ENCODE results near the gene MYRIP.

Gene MYRIP

GRCh38 chr3:40200692-40201316 is 391.4 kb downstream of the MYRIP start:
- no peak for DNase-seq

- DNase-seq: no peak
Measured at GRCh38 chr3:40201770-40202169, 392.4 kb downstream of the MYRIP start.

GRCh38 chr3:40206522-40206921 is 397.1 kb downstream of the MYRIP start:
- DNase-seq: no peak

- no peak for DNase-seq
Measured at GRCh38 chr3:40207796-40208195, 398.4 kb downstream of the MYRIP start.

GRCh38 chr3:40208251-40208650 is 398.8 kb downstream of the MYRIP start:
- DNase-seq: no peak

GRCh38 chr3:40211579-40211978 is 402.2 kb downstream of the MYRIP start:
- no peak for DNase-seq

GRCh38 chr3:40213556-40213955 is 404.1 kb downstream of the MYRIP start:
- no peak for DNase-seq

GRCh38 chr3:40215015-40215414 is 405.6 kb downstream of the MYRIP start:
- no peak for DNase-seq

- no peak for DNase-seq
Measured at GRCh38 chr3:40216471-40216870, 407.1 kb downstream of the MYRIP start.

GRCh38 chr3:40223856-40224255 is 414.4 kb downstream of the MYRIP start:
- no peak for DNase-seq

- DNase-seq: no peak
Measured at GRCh38 chr3:40224796-40225515, 415.5 kb downstream of the MYRIP start.

- DNase-seq: no peak
Measured at GRCh38 chr3:40226636-40227035, 417.2 kb downstream of the MYRIP start.

- DNase-seq: no peak
Measured at GRCh38 chr3:40228792-40229350, 419.5 kb downstream of the MYRIP start.

GRCh38 chr3:40229386-40229785 is 420.0 kb downstream of the MYRIP start:
- no peak for DNase-seq

- no peak for DNase-seq
Measured at GRCh38 chr3:40229963-40230362, 420.6 kb downstream of the MYRIP start.

- DNase-seq: no peak
Measured at GRCh38 chr3:40230382-40230781, 421.0 kb downstream of the MYRIP start.

GRCh38 chr3:40232626-40233025 is 423.2 kb downstream of the MYRIP start:
- no peak for DNase-seq

GRCh38 chr3:40237159-40237558 is 427.8 kb downstream of the MYRIP start:
- no peak for DNase-seq

- no peak for DNase-seq
Measured at GRCh38 chr3:40237889-40238571, 428.6 kb downstream of the MYRIP start.

- no peak for DNase-seq
Measured at GRCh38 chr3:40240921-40241320, 431.5 kb downstream of the MYRIP start.

GRCh38 chr3:40242216-40242615 is 432.8 kb downstream of the MYRIP start:
- no peak for DNase-seq

- no peak for DNase-seq
Measured at GRCh38 chr3:40242638-40243037, 433.2 kb downstream of the MYRIP start.

GRCh38 chr3:40243056-40243455 is 433.6 kb downstream of the MYRIP start:
- no peak for DNase-seq

Measured in NCI-H1105 (cell line).